ENCODE data around the gene SKA1. TPM values are rescaled to one million over a fixed set of nuclear protein-coding genes. Genes with fewer than 3 reads are reported as not detected.
"Not testable (repeated sequence)": the region's sequence is repeated elsewhere in the genome, so short reads cannot be mapped to it uniquely, and the experiment has no call there.

Gene SKA1
- total and polyA plus RNA-seq, 2 of the 13 experiments (the other 11 are each of a cell fraction or from before 2014, with no cell fraction given) = 5.3 to 21.3 TPM

DNA sequence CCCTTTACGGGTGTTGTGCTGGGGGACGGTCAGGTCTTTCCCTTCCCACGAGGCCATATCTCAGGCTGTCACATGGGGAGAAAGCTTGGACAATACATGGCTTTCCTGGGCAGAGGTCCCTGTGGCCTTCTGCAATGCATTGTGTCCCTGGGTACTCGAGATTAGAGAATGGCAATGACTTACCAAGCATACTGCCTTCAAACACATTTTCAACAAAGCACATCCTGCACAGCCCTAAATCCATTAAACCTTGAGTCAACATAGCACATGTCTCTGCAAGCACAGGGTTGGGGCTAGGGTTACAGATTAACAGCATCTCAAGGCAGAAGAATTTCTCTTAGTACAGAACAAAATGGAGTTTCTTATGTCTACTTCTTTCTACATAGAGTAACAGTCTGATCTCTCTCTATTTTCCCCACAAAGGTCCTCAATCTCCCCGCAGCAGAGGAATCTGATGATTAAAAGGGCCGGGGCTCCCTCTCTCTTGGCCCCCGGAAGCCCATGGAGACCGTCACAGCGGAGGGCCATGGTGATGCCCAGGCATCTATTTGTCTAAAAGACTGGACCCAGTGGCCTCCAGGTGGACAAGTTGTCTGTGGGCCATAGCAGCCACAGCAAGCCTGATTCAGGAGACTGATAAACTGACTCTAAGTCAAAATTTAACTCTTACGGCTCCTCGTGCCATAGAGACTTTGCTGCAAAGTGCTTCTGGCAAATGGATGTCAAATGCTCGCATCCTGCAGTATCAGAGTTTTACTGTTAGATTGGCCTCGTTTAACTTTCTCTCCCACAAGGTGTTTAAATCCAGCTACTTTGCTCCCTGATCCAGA, 30.1 kb downstream of the SKA1 start (continued):
- TF ChIP-seq ZNF687 (CRISPR knock-in tag; IDR thresholded peaks at IDR 0.05) (peak; percentile 54), ZSCAN29 (CRISPR knock-in tag; conservative IDR thresholded peaks at IDR 0.05) (0 out of 2 replicates have a peak, but pooled peaks have one; percentile 36), GATAD1 (CRISPR knock-in tag; IDR thresholded peaks at IDR 0.05) (0 out of 2 replicates have a peak, but pooled peaks have one; percentile 45), ETV5 (CRISPR knock-in tag; IDR thresholded peaks at IDR 0.05; ENCODE audit: borderline replicate concordance) (peak; percentile 86), RCOR2 (CRISPR knock-in tag; IDR thresholded peaks at IDR 0.05) (peak; percentile 74), HMG20B (CRISPR knock-in tag; conservative IDR thresholded peaks at IDR 0.05) (peak; percentile 68; the same call in 1 of the 2 replicates), MIER3 (CRISPR knock-in tag; IDR thresholded peaks at IDR 0.05; ENCODE audit: borderline replicate concordance) (peak; percentile 78; the same call in 1 of the 2 replicates), TP53 (CRISPR knock-in tag; conservative IDR thresholded peaks at IDR 0.05) (0 out of 2 replicates have a peak, but pooled peaks have one; percentile 17), CEBPG (CRISPR knock-in tag; IDR thresholded peaks at IDR 0.05) (peak; percentile 60; the same call in 1 of the 2 replicates), FOXJ3 (CRISPR knock-in tag; IDR thresholded peaks at IDR 0.05; ENCODE audit: borderline replicate concordance) (peak; percentile 51; the same call in 1 of the 2 replicates), MAZ (CRISPR knock-in tag; IDR thresholded peaks at IDR 0.05; ENCODE audit: low read depth) (0 out of 2 replicates have a peak, but pooled peaks have one; percentile 30), ZNF331 (CRISPR knock-in tag; IDR thresholded peaks at IDR 0.05) (peak; percentile 64; the same call in 1 of the 2 replicates), ZNF644 (CRISPR knock-in tag; IDR thresholded peaks at IDR 0.05; ENCODE audit: low read depth) (peak; percentile 41; the same call in 1 of the 2 replicates)
- not testable (repeated sequence) for TF ChIP-seq MAZ (IDR thresholded peaks at IDR 0.05; ENCODE audit: borderline replicate concordance, low read depth, low read length)
- TF ChIP-seq, protein P1, sequence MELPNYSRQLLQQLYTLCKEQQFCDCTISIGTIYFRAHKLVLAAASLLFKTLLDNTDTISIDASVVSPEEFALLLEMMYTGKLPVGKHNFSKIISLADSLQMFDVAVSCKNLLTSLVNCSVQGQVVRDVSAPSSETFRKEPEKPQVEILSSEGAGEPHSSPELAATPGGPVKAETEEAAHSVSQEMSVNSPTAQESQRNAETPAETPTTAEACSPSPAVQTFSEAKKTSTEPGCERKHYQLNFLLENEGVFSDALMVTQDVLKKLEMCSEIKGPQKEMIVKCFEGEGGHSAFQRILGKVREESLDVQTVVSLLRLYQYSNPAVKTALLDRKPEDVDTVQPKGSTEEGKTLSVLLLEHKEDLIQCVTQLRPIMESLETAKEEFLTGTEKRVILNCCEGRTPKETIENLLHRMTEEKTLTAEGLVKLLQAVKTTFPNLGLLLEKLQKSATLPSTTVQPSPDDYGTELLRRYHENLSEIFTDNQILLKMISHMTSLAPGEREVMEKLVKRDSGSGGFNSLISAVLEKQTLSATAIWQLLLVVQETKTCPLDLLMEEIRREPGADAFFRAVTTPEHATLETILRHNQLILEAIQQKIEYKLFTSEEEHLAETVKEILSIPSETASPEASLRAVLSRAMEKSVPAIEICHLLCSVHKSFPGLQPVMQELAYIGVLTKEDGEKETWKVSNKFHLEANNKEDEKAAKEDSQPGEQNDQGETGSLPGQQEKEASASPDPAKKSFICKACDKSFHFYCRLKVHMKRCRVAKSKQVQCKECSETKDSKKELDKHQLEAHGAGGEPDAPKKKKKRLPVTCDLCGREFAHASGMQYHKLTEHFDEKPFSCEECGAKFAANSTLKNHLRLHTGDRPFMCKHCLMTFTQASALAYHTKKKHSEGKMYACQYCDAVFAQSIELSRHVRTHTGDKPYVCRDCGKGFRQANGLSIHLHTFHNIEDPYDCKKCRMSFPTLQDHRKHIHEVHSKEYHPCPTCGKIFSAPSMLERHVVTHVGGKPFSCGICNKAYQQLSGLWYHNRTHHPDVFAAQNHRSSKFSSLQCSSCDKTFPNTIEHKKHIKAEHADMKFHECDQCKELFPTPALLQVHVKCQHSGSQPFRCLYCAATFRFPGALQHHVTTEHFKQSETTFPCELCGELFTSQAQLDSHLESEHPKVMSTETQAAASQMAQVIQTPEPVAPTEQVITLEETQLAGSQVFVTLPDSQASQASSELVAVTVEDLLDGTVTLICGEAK (IDR thresholded peaks at IDR 0.05) = not testable (repeated sequence)
- TF ChIP-seq, protein P1 (CRISPR knock-in tag; IDR thresholded peaks at IDR 0.05) = 0 out of 2 replicates have a peak, but pooled peaks have one; percentile 9
